Measurements from ENCODE around the gene CLEC4D. TPM values are rescaled to one million over a fixed set of nuclear protein-coding genes. Genes with fewer than 3 reads are reported as not detected.
"Not testable (repeated sequence)": the region's sequence is repeated elsewhere in the genome, so short reads cannot be mapped to it uniquely, and the experiment has no call there.

Gene CLEC4D
- total RNA-seq, 1 donor from 2014 or later, result not detected

- no peak for TF ChIP-seq CTCF (IDR thresholded peaks at IDR 0.05; ENCODE audit: unreplicated experiment)
- peaks cover 2% of the 10 kb centered on the region for H3K36me3 Mint-ChIP-seq
- H3K4me1 Mint-ChIP-seq, result peaks cover 9% of the 10 kb centered on the region
- no peaks in the 10 kb centered on the region for H3K27me3 Mint-ChIP-seq (ENCODE audit: low read depth)
- H3K27ac Mint-ChIP-seq, result no peak overlapping the region
- H3K4me3 Mint-ChIP-seq, result no peak overlapping the region
- DNase-seq (ENCODE audit: low spot score in 2 of 2, unreplicated experiment in 2 of 2), result no peak
- peaks cover 23% of the 10 kb centered on the region for H3K9me3 Mint-ChIP-seq
Measured at GRCh38 chr12:8482571-8483061, 30.7 kb upstream of the CLEC4D start.

- no peaks in the 10 kb centered on the region for H3K27me3 Mint-ChIP-seq (ENCODE audit: low read depth)
- H3K4me1 Mint-ChIP-seq, result peaks cover 9% of the 10 kb centered on the region
- peaks cover 2% of the 10 kb centered on the region for H3K36me3 Mint-ChIP-seq
- TF ChIP-seq CTCF (IDR thresholded peaks at IDR 0.05; ENCODE audit: unreplicated experiment), result no peak
- no peak for DNase-seq (ENCODE audit: low spot score in 2 of 2, unreplicated experiment in 2 of 2)
- H3K4me3 Mint-ChIP-seq, result no peak overlapping the region
- peaks cover 24% of the 10 kb centered on the region for H3K9me3 Mint-ChIP-seq
- H3K27ac Mint-ChIP-seq, result no peak overlapping the region
Measured at GRCh38 chr12:8483079-8483478, 30.2 kb upstream of the CLEC4D start.

- H3K27me3 Mint-ChIP-seq (ENCODE audit: low read depth), result no peaks in the 10 kb centered on the region
- no peak for TF ChIP-seq CTCF (IDR thresholded peaks at IDR 0.05; ENCODE audit: unreplicated experiment)
- H3K4me1 Mint-ChIP-seq, result no peaks in the 10 kb centered on the region
- no peak for DNase-seq (ENCODE audit: low spot score in 2 of 2, unreplicated experiment in 2 of 2)
- no peak overlapping the region for H3K4me3 Mint-ChIP-seq
- no peak overlapping the region for H3K27ac Mint-ChIP-seq
- peaks cover 14% of the 10 kb centered on the region for H3K9me3 Mint-ChIP-seq
- no peaks in the 10 kb centered on the region for H3K36me3 Mint-ChIP-seq
Measured at GRCh38 chr12:8491646-8492530, 21.4 kb upstream of the CLEC4D start.

GRCh38 chr12:8493084-8493483 lies 20.2 kb upstream of the CLEC4D start:
- H3K27ac Mint-ChIP-seq, result no peak overlapping the region
- DNase-seq (ENCODE audit: low spot score in 2 of 2, unreplicated experiment in 2 of 2), result no peak
- H3K4me3 Mint-ChIP-seq, result no peak overlapping the region
- peaks cover 9% of the 10 kb centered on the region for H3K9me3 Mint-ChIP-seq
- H3K4me1 Mint-ChIP-seq, result no peaks in the 10 kb centered on the region
- no peaks in the 10 kb centered on the region for H3K36me3 Mint-ChIP-seq
- TF ChIP-seq CTCF (IDR thresholded peaks at IDR 0.05; ENCODE audit: unreplicated experiment), result no peak
- H3K27me3 Mint-ChIP-seq (ENCODE audit: low read depth), result no peaks in the 10 kb centered on the region

- H3K9me3 Mint-ChIP-seq, H3K27ac Mint-ChIP-seq: not testable (repeated sequence)
Measured at GRCh38 chr12:8495671-8496070, 17.6 kb upstream of the CLEC4D start.

GRCh38 chr12:8496074-8496473 lies 17.2 kb upstream of the CLEC4D start:
- not testable (repeated sequence) for H3K4me3 Mint-ChIP-seq; H3K27me3 Mint-ChIP-seq (ENCODE audit: low read depth); H3K27ac Mint-ChIP-seq; H3K36me3 Mint-ChIP-seq; H3K9me3 Mint-ChIP-seq; H3K4me1 Mint-ChIP-seq; DNase-seq (ENCODE audit: low spot score in 2 of 2, unreplicated experiment in 2 of 2)

More at GRCh38 chr12:8495671-8496070, 17.6 kb upstream of the CLEC4D start:
- not testable (repeated sequence) for H3K4me1 Mint-ChIP-seq; H3K36me3 Mint-ChIP-seq; DNase-seq (ENCODE audit: low spot score in 2 of 2, unreplicated experiment in 2 of 2); H3K27me3 Mint-ChIP-seq (ENCODE audit: low read depth); H3K4me3 Mint-ChIP-seq
